NCI-H524 treated with DMSO at 0.1 percent for 48 hours (cell line): ENCODE measurements around the gene MMP28.

ENCODE experiments used
- DNase-seq: peaks from one replicate; lab custom pipeline; 2025; lab: John Stamatoyannopoulos, UW

MMP28 gene

DNA sequence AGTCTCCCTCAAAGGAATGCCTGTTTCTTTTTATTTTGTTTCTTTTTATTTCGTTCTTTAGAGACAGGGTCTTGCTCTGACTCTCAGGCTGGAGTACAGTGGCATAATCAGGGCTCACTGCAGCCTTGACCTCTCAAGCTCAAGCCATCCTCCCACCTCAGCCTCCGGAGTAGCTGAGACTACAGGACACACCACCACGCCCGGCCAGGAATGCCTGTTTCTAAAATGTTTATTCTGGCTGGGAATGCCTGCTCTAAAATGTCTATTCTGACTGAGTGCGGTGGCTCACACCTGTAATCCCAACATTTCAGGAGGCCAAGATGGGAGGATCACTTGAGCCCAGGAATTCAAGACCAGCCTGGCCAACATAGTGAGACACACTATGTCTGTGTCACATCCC is 2.5 kb upstream of the MMP28 start:
- DNase-seq, result no peak

DNA sequence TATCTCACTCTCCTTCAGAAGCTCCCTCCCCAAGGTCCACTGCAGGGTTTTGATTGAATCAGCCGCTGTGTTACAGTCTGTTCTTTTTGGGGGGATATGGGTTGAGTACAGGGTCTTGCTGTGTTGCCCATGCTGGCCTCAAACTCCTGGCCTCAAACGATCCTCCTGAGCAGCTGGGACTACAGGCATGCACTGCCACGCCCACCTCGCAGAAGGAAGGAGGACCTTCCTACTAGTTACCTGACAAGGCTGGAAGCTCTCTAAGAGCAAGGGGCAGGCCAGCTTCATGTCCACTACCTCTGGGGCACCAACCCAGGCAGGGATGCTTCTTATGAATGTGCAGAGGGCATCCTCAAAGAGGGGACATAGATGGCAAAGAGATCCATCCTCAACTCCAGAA is 1.9 kb upstream of the MMP28 start:
- no peak for DNase-seq

DNA sequence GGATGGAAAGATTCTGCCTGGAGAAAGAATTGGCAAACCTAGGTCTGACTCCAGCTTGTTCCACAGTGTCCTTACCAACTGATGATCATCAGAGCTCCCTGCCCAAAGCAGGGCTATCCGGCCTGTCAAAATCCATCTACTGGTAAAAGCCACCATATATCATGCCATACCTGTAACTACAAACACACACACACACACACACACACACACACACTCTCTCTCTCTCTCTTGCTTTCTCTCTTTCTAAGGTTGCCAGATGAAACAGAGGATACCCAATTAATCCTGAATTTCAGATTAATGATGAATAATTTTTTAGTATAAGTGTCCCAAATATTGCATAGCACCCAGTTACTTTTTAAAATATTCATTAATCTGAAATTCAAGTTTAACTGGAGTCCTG is 1.5 kb upstream of the MMP28 start:
- DNase-seq, result no peak

DNA sequence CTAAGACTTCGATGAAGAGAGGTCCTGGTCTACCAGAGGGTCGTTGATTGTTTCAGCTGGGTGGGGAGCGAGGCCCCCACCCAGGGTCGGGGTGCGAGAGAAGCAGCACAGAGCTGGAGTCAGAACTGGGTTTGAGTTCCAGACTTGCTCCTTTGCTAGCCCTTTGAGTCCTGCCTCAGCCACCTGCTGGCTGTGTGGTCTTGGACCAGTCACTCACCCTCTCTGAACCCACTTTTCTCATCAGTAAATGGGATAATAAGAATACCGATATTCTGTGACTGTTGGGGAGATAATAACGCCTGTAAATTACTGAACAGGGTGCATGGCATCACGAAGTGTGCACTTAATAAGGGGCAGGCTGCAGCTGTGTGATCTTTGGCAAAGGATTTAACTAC is 427 bp upstream of the MMP28 start:
- no peak for DNase-seq

DNA sequence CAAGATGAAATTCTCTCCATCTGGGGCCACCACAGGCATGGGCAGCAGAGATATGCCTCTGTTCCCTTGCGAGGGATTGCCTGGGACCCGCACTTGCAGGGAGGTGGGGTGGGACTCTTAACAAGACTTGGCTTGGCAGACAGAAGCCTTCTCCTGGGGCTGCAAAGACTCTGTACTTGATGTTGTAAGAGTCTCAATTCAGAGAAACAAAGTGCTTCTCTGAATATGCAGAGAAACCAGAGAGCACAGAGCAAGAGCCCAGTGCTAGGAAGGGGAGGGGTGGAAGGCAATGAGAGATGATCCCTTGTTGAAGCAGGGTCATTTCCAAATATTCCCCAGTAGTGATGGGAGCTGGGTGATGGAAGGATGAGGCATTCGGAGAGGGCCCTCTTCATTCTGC is 2.2 kb downstream of the MMP28 start:
- DNase-seq, result no peak

DNA sequence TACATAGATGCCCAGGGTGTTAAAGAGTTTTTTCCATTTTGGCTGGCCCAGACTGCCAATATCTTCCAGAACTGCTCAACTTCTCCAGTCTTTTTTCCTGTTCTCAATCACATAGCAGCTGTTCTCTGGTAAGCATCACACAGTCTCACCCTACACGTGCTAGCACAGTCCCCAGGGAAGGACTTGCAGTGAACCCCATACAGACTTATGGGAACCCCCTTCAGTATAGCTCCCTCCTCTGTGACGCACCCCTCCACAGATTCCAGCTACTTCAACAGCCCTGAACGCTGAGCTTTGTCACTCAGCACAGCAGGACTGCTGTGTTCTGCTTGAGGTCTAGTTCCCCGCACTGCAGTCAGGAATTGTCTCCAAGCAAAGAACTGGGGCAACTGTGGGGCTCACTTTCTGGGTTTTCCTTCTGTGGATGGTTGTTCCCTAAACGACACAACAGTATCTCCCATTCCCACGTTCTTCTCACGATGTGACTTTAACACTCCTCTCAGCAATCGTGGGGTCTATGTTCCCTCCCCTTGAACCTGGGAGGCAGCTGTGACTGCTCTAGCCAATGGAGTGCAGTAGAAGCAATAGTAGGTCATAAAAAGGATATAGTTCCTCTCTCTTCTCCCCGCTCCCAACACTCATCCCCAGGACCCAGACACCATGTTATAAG is 3.6 kb downstream of the MMP28 start:
- no peak for DNase-seq

DNA sequence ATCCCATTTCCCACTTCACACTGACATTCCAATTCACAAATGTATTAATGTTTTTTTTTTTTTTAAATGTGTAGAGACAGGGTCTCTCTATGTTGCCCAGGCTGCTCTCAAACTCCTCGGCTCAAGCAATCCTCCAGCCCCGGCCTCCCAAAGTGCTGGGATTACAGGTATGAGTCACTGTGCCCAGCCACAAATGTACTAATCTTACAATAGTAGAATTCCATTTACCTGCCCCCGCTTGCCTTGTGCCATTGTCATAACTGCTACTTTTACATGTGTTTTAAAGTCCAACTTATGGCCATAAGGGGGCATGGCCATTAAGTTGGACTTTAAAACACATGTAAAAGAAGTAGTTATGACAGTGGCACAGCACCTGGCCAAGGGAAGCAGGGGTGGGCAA is 4.6 kb downstream of the MMP28 start:
- DNase-seq, result no peak

DNA sequence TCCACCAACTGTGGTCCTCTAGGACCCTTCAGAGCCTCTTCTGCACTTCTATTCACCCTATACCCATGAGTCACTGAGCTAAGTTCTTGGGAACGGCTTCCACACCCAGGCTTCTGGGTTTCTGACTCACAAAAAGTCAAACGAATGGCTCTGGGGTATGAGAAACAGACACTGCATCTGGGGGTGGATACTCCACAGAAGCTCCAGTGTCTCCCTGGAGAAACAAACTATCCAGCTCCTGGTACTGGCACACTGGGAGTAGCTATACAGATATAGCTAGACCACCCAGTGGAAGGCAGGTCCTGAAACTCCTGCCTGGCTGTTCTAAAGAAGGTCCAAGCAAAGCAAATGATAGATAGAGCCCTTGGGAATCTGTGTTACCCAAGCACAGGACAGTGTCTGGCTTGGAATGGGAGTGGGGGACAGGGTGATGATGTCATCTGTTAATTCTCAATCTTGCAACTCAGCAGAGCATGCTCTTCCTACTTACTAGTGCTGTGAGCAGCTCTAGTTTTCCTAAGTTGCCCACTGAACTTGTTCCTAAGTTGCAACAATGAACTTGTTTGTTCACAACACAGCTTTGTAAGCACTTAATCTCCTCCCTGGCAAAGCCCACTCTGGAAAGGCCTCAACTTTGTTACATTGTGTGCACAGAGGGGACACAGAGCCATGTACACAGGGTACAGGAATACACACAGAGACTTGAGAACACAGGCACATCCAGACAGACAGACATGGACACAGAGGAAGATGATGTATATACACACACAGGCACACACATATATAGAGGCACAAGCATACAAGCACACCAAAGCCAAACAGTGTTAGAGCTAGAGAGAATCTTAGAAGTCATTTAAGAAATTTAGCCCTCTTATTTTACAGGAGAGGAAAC is 6.7 kb downstream of the MMP28 start:
- DNase-seq, result no peak

DNA sequence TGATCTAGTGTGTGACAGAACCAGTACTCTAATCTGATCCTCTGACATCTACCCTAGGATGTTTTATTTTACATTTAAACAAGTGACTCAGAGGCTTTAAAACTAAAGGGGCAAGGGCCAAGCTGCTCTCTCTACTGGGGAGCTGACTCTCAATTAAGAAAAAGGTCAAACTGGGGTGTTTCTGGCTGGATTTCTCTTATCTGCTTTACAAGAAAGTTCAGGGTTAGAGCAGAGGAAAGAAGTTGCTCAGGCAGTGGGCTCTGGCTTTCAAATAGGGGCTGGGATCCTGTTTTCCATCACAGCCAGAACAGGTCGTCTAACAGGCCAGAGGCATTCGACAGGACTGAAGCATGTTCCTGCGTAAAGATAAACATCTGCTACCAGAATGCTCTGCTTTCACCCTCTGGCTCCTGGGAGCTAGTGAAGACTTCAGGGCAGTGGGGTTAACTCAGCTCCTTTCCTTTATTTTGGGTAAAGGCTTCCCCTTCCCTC is 8.5 kb downstream of the MMP28 start:
- DNase-seq, result no peak

DNA sequence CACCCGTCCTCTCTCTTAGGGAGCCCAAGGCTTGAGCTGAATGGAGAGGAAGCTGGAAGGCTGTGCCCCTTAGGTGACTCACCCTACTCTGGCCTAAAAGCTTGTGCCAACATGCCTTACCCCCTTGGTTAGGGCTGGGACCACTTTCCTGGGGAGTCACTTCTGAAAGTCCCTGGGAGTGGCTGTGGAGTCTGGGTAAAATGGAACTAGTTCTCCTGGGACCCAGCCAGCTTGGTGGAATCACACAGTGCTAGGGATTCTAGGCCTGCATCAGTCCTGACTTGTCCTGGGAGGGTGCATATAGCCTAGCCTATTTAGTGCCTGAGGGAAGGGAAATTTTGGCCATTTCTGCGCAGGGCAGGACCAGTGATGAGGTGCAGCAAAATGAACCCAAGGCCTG is 10.5 kb downstream of the MMP28 start:
- DNase-seq, result no peak

DNA sequence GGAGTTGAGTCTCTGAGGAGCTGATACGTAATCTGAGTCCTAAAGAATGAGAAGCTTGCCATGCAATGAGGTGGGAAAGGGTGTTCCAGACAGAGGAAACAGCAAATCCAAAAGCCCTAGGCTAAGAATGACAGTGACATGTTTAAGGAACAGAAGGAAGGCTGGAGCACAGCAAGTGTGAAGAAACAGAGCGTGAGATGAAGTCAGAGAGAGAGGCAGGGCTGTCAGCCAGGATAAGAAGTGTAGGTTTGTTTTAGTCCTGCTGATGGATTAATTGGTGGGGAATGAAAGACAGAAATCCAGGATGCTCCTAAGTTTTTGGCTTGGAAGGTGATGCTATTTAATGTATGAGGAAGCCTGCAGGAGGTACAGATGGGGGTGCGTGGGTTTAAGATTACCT is 14.5 kb downstream of the MMP28 start:
- DNase-seq, result no peak

DNA sequence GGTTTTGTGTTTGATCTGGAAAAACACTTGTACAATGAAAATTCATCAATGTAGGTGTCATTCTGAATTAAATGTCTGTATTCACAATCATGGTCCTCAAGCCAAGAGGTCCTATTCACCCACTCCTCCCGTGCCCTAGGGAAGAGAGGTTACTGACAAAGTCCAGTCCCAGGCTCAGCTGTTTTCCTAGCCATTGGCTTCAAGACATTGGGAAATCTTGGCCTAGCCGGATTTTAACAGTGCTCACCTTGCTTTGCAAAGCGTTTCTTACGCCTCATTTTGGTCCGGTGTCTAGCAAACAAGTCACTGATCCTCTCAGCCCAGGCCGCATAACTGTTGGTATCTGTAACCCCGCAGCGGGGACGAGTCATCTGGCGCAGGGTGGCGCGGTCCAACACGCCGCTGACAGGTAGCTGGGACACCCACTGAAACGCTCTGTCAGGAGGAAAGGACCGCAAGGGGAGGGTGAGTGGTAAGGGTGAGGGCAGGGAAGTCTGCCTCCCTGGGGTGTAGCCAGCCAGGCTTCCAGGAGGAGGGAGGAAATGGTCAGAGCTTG is 16.7 kb downstream of the MMP28 start:
- DNase-seq, result no peak

DNA sequence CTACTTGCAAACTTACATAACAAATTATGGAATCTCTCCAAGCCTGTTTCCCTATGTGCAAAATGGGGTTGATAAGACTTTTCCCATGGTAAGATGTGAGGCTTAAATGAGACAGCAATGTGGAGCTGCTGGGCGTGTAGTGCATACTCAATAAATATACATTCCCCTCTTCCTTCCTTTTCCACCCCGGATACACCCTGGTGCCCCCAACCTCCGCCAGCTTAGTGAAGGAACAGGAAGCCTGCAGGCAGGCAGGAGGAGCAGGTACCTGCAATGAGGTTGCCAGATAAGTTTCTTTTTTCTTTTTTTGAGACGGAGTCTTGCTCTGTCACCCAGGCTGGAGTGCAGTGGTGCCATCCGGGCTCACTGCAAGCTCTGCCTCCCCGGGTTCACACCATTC is 19.9 kb downstream of the MMP28 start:
- no peak for DNase-seq

DNA sequence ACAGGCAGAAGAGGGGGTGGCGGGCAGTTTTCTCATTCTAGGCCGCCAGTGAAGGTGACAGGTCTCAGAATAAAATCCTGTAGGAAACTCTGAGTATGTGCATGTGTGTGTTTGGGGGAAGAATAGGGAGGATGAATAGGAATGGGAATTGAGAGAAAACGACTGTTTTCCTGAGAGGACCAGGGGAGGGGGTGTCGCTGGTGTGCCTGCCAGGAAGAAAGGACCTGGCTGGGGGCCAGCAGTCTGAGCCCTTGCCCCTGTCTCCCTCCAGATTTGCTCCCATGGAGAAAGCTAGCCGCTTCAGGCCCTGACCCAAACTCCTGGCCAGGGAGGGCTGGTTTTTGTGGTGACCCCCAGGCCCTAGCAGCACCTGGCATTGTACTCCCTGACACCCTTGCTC is 20.4 kb downstream of the MMP28 start:
- no peak for DNase-seq

DNA sequence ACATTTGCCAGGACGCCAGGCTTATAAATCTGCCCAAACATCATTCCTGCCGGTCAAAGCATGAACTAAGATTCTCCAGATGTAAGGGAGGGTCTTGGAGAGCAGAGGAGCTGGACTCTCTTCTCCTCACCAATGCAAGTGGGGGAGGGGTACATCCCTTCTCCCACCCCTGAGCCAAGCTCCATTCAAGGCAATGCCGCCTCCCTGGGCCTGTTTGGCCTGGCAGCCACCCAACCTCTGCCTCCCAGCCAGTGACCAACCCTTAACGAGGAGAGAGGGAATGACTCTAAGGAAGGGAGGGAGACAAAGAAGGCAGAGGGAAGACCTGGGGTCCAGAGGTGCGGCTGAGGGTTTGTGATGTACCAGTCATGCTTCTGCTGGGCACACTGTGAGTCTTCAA is 20.9 kb downstream of the MMP28 start:
- no peak for DNase-seq

DNA sequence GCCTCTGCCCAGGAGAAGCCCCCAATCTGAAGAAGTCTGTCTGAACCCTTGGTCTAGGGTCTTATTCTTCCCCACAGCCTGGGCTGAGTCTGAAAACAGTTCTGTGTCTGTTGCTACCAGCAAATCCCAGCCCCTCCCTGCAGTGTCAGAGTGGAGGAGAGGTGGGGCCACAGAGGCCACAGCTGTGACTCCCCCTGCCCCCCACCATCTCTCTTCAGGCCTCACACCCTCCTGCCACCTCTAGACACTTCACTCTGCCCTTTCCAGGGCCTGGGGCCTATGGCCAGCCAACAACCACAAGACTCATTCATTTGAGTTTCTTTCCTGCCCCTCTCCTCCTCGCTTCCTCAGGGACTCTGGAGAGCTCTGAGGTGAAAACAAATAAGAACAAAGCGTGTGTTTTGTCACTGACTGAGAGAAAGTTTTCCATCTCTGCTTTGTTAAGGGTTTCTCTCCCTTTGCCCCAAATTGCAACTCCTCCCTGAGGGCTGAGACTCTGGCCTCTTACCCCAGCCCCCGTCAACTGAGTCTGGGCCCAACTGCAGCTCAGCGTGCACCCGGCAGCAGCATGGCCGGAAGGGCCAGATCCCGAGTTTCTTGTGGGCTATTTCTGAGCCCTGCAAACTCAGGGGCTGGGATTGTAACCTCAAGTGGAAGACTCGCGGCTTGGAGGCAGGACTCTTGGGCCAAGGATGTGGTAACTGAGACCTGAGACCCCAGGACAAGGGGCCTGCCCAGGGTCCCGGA is 21.6 kb downstream of the MMP28 start:
- DNase-seq, result no peak

DNA sequence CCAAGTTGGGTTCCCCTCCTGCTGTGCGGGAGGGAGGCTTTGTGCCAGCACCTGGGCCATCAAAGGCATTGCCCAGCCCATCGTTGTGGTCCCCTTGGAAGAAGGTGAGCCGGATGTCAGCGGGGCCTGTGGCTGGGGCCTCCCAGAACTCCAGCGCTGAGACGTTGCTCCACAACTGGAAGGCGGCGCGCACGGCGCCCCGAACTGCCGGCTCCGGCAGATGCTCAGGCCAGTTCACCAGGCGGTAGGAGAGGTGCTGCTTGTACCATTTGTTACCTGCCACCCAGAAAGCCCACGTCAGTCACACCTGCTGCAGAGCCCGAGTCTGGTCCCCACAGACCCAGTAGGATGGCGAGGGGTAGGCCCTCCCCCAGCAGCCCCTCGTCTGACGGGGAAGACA is 22.3 kb downstream of the MMP28 start:
- no peak for DNase-seq

DNA sequence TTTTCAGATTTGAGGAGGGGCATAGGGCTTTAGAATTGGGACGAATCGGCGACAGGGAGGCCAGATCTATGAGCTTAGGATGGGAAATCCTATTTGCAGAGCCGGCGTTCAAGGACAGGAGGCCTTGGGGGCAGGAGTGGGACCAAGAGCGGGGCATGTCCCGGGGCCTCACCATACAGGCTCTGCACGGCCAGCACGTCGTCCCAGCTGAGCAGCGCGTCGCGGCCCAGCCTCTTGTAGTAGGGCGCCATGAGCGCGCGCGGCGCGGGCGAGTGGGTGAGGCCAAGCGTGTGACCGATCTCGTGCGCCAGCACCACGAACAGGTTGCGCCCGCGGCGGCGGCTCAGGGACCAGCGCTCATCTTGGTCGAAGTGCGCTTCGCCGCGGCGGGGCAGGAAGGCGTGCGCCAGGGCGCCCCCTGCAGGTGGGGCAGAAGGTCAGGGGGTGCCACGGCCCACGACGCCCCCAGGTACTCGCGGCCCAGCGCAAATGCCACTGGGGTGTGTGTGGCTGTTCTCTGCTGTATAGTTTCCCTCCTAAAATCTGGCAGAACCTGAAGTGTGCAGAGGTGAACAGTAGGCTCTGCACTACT is 25.4 kb downstream of the MMP28 start:
- no peak for DNase-seq

DNA sequence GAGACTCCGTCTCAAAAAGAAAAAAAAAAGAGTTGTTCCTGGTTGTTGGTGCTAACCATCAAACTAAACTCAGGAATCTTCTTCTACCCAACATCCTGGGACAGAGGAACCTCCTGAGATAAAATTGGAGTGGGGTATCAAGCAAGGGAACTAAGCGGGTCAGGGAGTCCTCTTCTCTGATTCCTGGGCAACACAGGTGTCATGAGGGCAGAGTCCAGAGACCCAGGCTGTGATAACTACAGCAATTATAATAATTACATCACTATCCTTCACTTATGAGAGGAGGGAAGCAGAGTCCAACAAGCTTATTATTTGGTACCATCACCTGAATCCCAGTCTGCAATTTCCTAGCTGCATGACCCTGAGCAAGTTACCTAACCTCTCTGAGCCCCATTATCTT is 26.6 kb downstream of the MMP28 start:
- no peak for DNase-seq

DNA sequence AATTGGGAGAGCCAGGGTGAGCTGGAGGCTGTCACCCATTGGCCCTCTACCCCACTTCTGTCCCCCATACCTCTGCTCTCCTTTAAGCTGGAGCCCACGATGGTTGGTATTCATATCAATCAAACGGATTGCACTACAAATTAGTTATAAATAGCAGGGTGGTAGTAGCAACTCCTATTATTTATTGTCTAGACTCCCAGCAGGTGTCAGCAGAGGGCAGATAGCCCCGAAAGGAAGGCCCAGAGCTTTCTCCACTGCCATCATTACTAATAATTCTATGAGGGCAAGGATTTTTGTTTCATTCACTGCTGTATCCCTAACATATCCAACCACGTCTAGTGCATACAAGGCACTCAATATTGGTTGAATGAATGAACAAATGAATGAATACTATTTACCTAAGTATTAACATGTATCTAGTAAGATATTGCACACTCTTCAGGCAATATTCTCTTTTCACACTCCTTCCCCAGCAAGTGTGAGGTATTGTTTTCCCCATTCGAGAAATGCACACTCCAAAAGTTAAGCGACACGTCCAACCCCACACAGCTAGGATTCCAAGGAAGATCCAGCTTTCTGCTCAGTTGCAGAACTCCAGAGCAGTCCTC is 28.4 kb downstream of the MMP28 start:
- DNase-seq, result no peak

DNA sequence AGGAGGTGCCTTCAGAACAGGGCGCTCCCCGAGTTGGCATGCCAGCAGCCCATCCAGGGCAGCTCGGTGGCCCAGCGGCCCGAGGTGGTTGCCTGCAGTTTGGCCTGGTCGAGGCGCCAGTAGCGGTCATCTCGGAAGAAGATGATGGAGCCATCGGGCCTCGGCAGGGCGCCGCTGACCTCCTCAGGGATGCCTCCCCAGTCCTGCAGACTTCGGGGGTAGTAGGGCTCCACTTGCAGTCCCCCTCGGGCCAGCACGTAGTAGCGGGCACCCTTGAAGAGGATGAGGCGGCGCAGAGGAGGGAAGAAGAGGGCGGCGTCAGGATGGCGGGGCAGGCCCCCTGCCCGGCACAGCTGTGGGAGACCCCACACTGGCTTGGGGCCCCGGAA is 29.0 kb downstream of the MMP28 start:
- no peak for DNase-seq
